HG03469 (cell line): ENCODE data around the gene RRAGC.

ENCODE experiments used
- ATAC-seq: cut with Tn5 transposase; IDR thresholded peaks from one replicate; pipeline ENCODE4 v1.9.1; 2021; ENCODE audit warnings: mild to moderate bottlenecking, moderate library complexity, moderate number of reproducible peaks; ENCODE audit not compliant: unreplicated experiment

RRAGC gene

DNA sequence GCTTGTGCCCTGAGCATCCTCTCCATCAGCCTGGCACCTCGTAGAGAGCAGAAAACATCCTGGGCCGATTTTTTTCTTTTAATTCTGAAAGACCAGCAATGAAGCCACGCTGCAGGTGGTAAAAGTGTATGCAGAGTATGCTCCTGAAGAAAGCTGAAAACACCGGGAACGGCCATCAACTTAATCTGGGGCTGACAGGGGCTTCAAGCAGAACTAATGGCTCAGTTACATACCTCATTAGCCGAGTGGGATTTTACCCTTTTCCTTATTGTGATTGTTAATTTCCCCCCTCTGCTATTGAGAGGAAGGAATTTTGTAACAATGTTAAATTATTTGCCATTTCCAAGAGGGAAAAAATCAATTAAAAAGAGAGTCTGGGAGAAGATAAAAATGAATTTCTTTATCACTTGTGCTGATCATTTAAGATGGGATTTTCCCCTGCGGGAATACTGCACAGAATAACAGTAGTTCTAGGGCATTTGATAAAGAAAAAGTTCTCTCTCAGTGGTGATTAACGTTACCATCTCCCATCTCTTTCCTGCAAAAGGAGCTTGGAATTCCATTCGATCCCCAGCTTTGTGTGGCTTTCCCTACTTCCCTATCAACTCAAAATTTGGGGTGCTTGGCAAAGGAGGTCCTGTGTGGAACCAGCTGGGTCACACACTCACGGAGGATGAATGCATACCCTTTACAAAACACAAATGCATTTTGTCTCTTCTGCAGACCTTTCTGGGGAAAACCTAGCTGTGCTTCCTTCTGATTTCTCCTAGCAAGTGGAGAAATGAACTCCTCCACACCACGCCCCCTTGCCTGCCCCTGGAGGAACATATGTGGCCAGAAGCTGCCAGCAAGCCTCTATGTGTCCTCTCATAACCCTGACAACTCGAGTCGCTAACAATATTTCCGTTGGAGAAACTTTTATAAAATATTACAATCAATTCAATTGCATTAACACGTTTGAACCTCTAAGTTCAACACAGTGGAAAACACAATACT is 70.9 kb downstream of the RRAGC start:
- ATAC-seq: no peak
